ENCODE measurements around the gene ILKAP.

Gene ILKAP

GRCh38 chr2:238163481-238164198 lies 39.9 kb downstream of the ILKAP start:
- peak; percentile 32 for DNase-seq (ENCODE audit: low spot score)

- peak; percentile 38 for DNase-seq (ENCODE audit: low spot score)
Measured at GRCh38 chr2:238162846-238163441, 40.6 kb downstream of the ILKAP start.

GRCh38 chr2:238162251-238162845 lies 41.1 kb downstream of the ILKAP start:
- DNase-seq (ENCODE audit: low spot score): peak; percentile 39

- no peak for DNase-seq (ENCODE audit: low spot score)
Measured at GRCh38 chr2:238161291-238162051, 42.0 kb downstream of the ILKAP start.

- DNase-seq (ENCODE audit: low spot score): peak; percentile 81
Measured at GRCh38 chr2:238160206-238161129, 43.0 kb downstream of the ILKAP start.

GRCh38 chr2:238159661-238160205 lies 43.8 kb downstream of the ILKAP start:
- DNase-seq (ENCODE audit: low spot score): no peak

GRCh38 chr2:238159071-238159539 lies 44.4 kb downstream of the ILKAP start:
- DNase-seq (ENCODE audit: low spot score): peak; percentile 43

GRCh38 chr2:238158509-238159070 lies 44.9 kb downstream of the ILKAP start, which contains the start of gene ERFE:
TSS of gene ERFE (plus strand) at chr2:238158970. CDS start at chr2:238159008, 38 bp downstream.
- peak; percentile 63 for DNase-seq (ENCODE audit: low spot score)

GRCh38 chr2:238158018-238158508 lies 45.4 kb downstream of the ILKAP start:
- DNase-seq (ENCODE audit: low spot score): no peak

GRCh38 chr2:238157506-238158017 lies 45.9 kb downstream of the ILKAP start:
- DNase-seq (ENCODE audit: low spot score): no peak

- DNase-seq (ENCODE audit: low spot score): no peak
Measured at GRCh38 chr2:238155761-238156694, 47.5 kb downstream of the ILKAP start.

- no peak for DNase-seq (ENCODE audit: low spot score)
Measured at GRCh38 chr2:238155051-238155760, 48.3 kb downstream of the ILKAP start.

GRCh38 chr2:238154570-238154969 lies 48.9 kb downstream of the ILKAP start:
- DNase-seq (ENCODE audit: low spot score): no peak

GRCh38 chr2:238152771-238153688 lies 50.5 kb downstream of the ILKAP start:
- DNase-seq (ENCODE audit: low spot score): no peak

GRCh38 chr2:238151628-238152235 lies 51.8 kb downstream of the ILKAP start:
- DNase-seq (ENCODE audit: low spot score): no peak

GRCh38 chr2:238151205-238151604 lies 52.3 kb downstream of the ILKAP start:
- DNase-seq (ENCODE audit: low spot score): no peak

GRCh38 chr2:238150686-238151085 lies 52.8 kb downstream of the ILKAP start:
- DNase-seq (ENCODE audit: low spot score): no peak

Data from hematopoietic multipotent progenitor cell treated with erythropoietin and hydrocortisone succinate and interleukin-3 and kit ligand, for 17 days (in vitro differentiated cells).